Keratinocyte (primary cell): ENCODE data around the gene ZBTB39.

Experiments used
- EZH2 ChIP-seq: IDR thresholded peaks from one replicate; pipeline ENCODE4 v1.6.1; 2012; ENCODE audit warnings: inconsistent platforms, mild to moderate bottlenecking, low read length, moderate library complexity
- TF ChIP-seq, protein P1 (sequence below), 3 experiments: IDR thresholded peaks in 1 of 3; conservative IDR thresholded peaks in 1 of 3; optimal IDR thresholded peaks in 1 of 3; 2 replicates in 2 of 3; 3 replicates in 1 of 3; pipeline versions ENCODE3 to v1.5.1; 2011; ENCODE audit warnings: low read length in 3 of 3, mild to moderate bottlenecking in 3 of 3, moderate library complexity in 2 of 3, control low read depth in 1 of 3, inconsistent platforms in 1 of 3; ENCODE audit not compliant: insufficient read depth in 2 of 3; ENCODE audit errors: extremely low read depth in 1 of 3

DNA sequence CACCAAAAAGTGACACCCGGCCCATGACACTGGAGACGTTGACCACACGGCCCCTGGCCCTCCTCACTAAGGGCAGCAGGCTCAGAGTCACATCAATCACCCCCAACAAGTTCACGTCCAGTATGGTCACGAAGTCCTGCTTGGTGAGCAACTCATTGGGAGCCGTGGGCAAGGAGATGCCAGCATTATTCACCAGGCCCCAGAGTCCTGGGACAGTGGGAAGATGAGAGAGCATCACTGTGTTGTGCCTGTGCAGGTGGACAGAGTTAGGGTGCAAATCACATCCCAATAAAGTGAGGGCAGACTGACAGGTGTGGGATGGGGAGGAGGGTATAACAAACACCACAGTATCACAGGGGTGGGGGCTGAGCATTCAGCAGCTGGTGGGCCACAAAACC is 51.4 kb downstream of the ZBTB39 start:
- TF ChIP-seq, protein P1, sequence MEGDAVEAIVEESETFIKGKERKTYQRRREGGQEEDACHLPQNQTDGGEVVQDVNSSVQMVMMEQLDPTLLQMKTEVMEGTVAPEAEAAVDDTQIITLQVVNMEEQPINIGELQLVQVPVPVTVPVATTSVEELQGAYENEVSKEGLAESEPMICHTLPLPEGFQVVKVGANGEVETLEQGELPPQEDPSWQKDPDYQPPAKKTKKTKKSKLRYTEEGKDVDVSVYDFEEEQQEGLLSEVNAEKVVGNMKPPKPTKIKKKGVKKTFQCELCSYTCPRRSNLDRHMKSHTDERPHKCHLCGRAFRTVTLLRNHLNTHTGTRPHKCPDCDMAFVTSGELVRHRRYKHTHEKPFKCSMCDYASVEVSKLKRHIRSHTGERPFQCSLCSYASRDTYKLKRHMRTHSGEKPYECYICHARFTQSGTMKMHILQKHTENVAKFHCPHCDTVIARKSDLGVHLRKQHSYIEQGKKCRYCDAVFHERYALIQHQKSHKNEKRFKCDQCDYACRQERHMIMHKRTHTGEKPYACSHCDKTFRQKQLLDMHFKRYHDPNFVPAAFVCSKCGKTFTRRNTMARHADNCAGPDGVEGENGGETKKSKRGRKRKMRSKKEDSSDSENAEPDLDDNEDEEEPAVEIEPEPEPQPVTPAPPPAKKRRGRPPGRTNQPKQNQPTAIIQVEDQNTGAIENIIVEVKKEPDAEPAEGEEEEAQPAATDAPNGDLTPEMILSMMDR (optimal IDR thresholded peaks at IDR 0.05 in 1 of 3, IDR thresholded peaks at IDR 0.05 in 1 of 3, conservative IDR thresholded peaks at IDR 0.05 in 1 of 3; ENCODE audit: extremely low read depth in 1 of 3, insufficient read depth in 2 of 3, low read length in 3 of 3) = no peak
- no peak for TF ChIP-seq EZH2
